GM18907 (cell line): ENCODE results near the gene LDHAL6B.

Source experiments
- ATAC-seq: cut with Tn5 transposase; IDR thresholded peaks from one replicate; pipeline ENCODE4 v1.9.1; 2021; ENCODE audit warnings: mild to moderate bottlenecking, moderate library complexity; ENCODE audit not compliant: unreplicated experiment

The LDHAL6B gene

GRCh38 chr15:59176653-59177316, 29.9 kb upstream of the LDHAL6B start:
- ATAC-seq: no peak

- no peak for ATAC-seq
Measured at GRCh38 chr15:59177317-59177660, 29.4 kb upstream of the LDHAL6B start.

GRCh38 chr15:59178151-59178695, 28.4 kb upstream of the LDHAL6B start:
- no peak for ATAC-seq

- no peak for ATAC-seq
Measured at GRCh38 chr15:59179717-59180116, 26.9 kb upstream of the LDHAL6B start.

GRCh38 chr15:59180945-59181600, 25.6 kb upstream of the LDHAL6B start:
- no peak for ATAC-seq

- no peak for ATAC-seq
Measured at GRCh38 chr15:59185725-59186124, 20.9 kb upstream of the LDHAL6B start.

GRCh38 chr15:59186501-59186900, 20.1 kb upstream of the LDHAL6B start:
- no peak for ATAC-seq

- ATAC-seq: no peak
Measured at GRCh38 chr15:59189241-59189640, 17.4 kb upstream of the LDHAL6B start.

- no peak for ATAC-seq
Measured at GRCh38 chr15:59190291-59190690, 16.4 kb upstream of the LDHAL6B start.

- no peak for ATAC-seq
Measured at GRCh38 chr15:59191855-59192237, 14.8 kb upstream of the LDHAL6B start.

GRCh38 chr15:59194639-59195325, 11.9 kb upstream of the LDHAL6B start:
- no peak for ATAC-seq

GRCh38 chr15:59196416-59196815, 10.2 kb upstream of the LDHAL6B start:
- no peak for ATAC-seq

GRCh38 chr15:59197454-59197853, 9.2 kb upstream of the LDHAL6B start:
- ATAC-seq: no peak

- no peak for ATAC-seq
Measured at GRCh38 chr15:59199626-59200465, 6.8 kb upstream of the LDHAL6B start.

- no peak for ATAC-seq
Measured at GRCh38 chr15:59200560-59200959, 6.1 kb upstream of the LDHAL6B start.

GRCh38 chr15:59203008-59203407, 3.6 kb upstream of the LDHAL6B start:
- no peak for ATAC-seq

GRCh38 chr15:59203657-59204056, 3.0 kb upstream of the LDHAL6B start:
- no peak for ATAC-seq

- ATAC-seq: no peak
Measured at GRCh38 chr15:59205839-59206622, 612 bp upstream of the LDHAL6B start.

- ATAC-seq: no peak
Measured at GRCh38 chr15:59208613-59209249, 2.1 kb downstream of the LDHAL6B start.

GRCh38 chr15:59210186-59210585, 3.5 kb downstream of the LDHAL6B start:
- no peak for ATAC-seq
